CD14-positive monocyte (primary cell): ENCODE results near the gene PHB1. TPM values are rescaled to one million over a fixed set of nuclear protein-coding genes. Genes with fewer than 3 reads are reported as not detected.

Experiments
- DNase-seq, 3 donors: peaks; one replicate each; pipeline ENCODE4 v3.0.0-alpha.2; 2011 to 2022
- H2AFZ ChIP-seq: 2 replicates; pipeline ENCODE4 v1.6.0; 2012; ENCODE audit warnings: mild to moderate bottlenecking, low read depth, low read length, inconsistent platforms; ENCODE audit not compliant: insufficient read depth, poor library complexity, severe bottlenecking
- H3K27ac ChIP-seq, 2 donors: 1 replicate in 1 of 2; 2 replicates in 1 of 2; pipeline ENCODE4 v1.5.1; 2012 to 2013; ENCODE audit warnings: low read length in 2 of 2, control low read depth in 1 of 2, inconsistent platforms in 1 of 2, low read depth in 1 of 2, mild to moderate bottlenecking in 1 of 2
- H3K27me3 ChIP-seq, 2 donors: one replicate each; pipeline versions ENCODE4 v1.6.0 to v1.6.1; 2011 to 2013; ENCODE audit warnings: low read length in 2 of 2; ENCODE audit not compliant: control insufficient read depth in 2 of 2, insufficient read depth in 2 of 2
- H3K36me3 ChIP-seq, 2 donors: replicated peaks in 1 of 2; 1 replicate in 1 of 2; 2 replicates in 1 of 2; pipeline versions ENCODE4 v1.5.1 to v1.6.1; 2012 to 2013; ENCODE audit warnings: low read length in 2 of 2, control low read depth in 1 of 2, inconsistent platforms in 1 of 2, mild to moderate bottlenecking in 1 of 2; ENCODE audit not compliant: insufficient read depth in 2 of 2, control insufficient read depth in 1 of 2
- H3K4me1 ChIP-seq, 2 donors: 1 replicate in 1 of 2; 2 replicates in 1 of 2; pipeline versions ENCODE4 v1.5.1 to v1.6.1; 2012 to 2013; ENCODE audit warnings: low read length in 2 of 2, control low read depth in 1 of 2, inconsistent platforms in 1 of 2, mild to moderate bottlenecking in 1 of 2, moderate library complexity in 1 of 2; ENCODE audit not compliant: insufficient read depth in 2 of 2, control insufficient read depth in 1 of 2
- H3K4me2 ChIP-seq: replicated peaks from 2 replicates; pipeline ENCODE3; 2012; ENCODE audit warnings: low read length, moderate library complexity, mild to moderate bottlenecking; ENCODE audit not compliant: poor library complexity, severe bottlenecking; ENCODE audit errors: extremely low read depth
- H3K4me3 ChIP-seq, 3 experiments: fragments of 200-600 bp in 1 of 3; sonication (generic) in 1 of 3; replicated peaks in 1 of 3; 1 replicate in 2 of 3; 2 replicates in 1 of 3; pipeline ENCODE4 v1.5.1; 2011 to 2013; ENCODE audit warnings: low read length in 3 of 3, mild to moderate bottlenecking in 3 of 3, control low read depth in 2 of 3, low read depth in 2 of 3, inconsistent platforms in 1 of 3, moderate library complexity in 1 of 3
- H3K79me2 ChIP-seq: 2 replicates; pipeline ENCODE4 v1.6.0; 2012; ENCODE audit warnings: mild to moderate bottlenecking, control low read depth, inconsistent platforms, low read length, moderate library complexity; ENCODE audit not compliant: insufficient read depth
- H3K9ac ChIP-seq: 2 replicates; pipeline ENCODE4 v1.6.0; 2017; ENCODE audit warnings: low read length, mild to moderate bottlenecking; ENCODE audit not compliant: insufficient read depth, poor library complexity, severe bottlenecking
- H3K9me3 ChIP-seq, 2 donors: replicated peaks in 1 of 2; 1 replicate in 1 of 2; 2 replicates in 1 of 2; pipeline versions ENCODE4 v1.5.1 to v1.6.1; 2012 to 2013; ENCODE audit warnings: low read length in 2 of 2, control low read depth in 1 of 2; ENCODE audit not compliant: control insufficient read depth in 1 of 2, insufficient read depth in 1 of 2
- H4K20me1 ChIP-seq: 2 replicates; pipeline ENCODE4 v1.6.0; 2012; ENCODE audit warnings: mild to moderate bottlenecking, low read length, control low read depth, moderate library complexity; ENCODE audit not compliant: insufficient read depth
- H3K27ac Mint-ChIP-seq, 7 donors: one replicate each; pipeline ENCODE4 v1.8.0; 2020; ENCODE audit warnings: mild to moderate bottlenecking in 7 of 7, mixed read lengths in 7 of 7, moderate library complexity in 6 of 7, inconsistent platforms in 2 of 7
- H3K27me3 Mint-ChIP-seq, 3 donors: one replicate each; pipeline ENCODE4 v1.8.0; 2021 to 2022; ENCODE audit warnings: low read depth in 3 of 3, mild to moderate bottlenecking in 3 of 3, mixed read lengths in 3 of 3, moderate library complexity in 3 of 3, inconsistent platforms in 1 of 3
- H3K36me3 Mint-ChIP-seq, 2 donors: one replicate each; pipeline ENCODE4 v1.8.0; 2020; ENCODE audit warnings: mixed read lengths in 2 of 2, inconsistent platforms in 1 of 2, mild to moderate bottlenecking in 1 of 2
- H3K4me1 Mint-ChIP-seq: one replicate; pipeline ENCODE4 v1.8.0; 2020; ENCODE audit warnings: mild to moderate bottlenecking, mixed read lengths
- H3K4me3 Mint-ChIP-seq, 2 donors: one replicate each; pipeline ENCODE4 v1.8.0; 2020; ENCODE audit warnings: mild to moderate bottlenecking in 2 of 2, mixed read lengths in 2 of 2, moderate library complexity in 1 of 2
- H3K9me3 Mint-ChIP-seq, 7 donors: one replicate each; pipeline ENCODE4 v1.8.0; 2020 to 2022; ENCODE audit warnings: mixed read lengths in 7 of 7, mild to moderate bottlenecking in 6 of 7, moderate library complexity in 6 of 7, inconsistent platforms in 2 of 7
- CTCF ChIP-seq: fragments of 200-600 bp; IDR thresholded peaks from one replicate; pipeline ENCODE4 v1.8.0; 2022; ENCODE audit warnings: antibody characterized with exemption, mild to moderate bottlenecking
- WGBS: methylation state at CpG from one replicate; pipeline ENCODE4 v1.1.5; 2013; ENCODE audit warnings: missing lambda C conversion rate; ENCODE audit not compliant: insufficient coverage; 5-methylcytosine and 5-hydroxymethylcytosine counted together
- intact Hi-C, 2 donors: fragments of 100-400 bp; cut with micrococcal nuclease; formaldehyde crosslinking; loops; one replicate each; pipeline versions ENCODE4 v1.15.0 to v1.15.1; 2023
- polyA plus RNA-seq, 3 donors: library from polyadenylated mRNA; depleted of rRNA in 1 of 3; unstranded in 2 of 3; stranded (reverse) in 1 of 3; fragments of 300-500 nt in 2 of 3; fragments of >200 nt in 1 of 3; fragmentation: Illumina TruSeq in 2 of 3; gene quantifications; 1 replicate in 2 of 3; 2 replicates in 1 of 3; pipeline ENCODE4 v1.2.3, GENCODE V29; 2012 to 2021

Gene PHB1
- polyA plus RNA-seq, 3 donors = 57.1 to 89.2 (median 83.9) TPM

- Mint-ChIP-seq H3K27ac (no peak overlapping the region), H3K27me3 (peaks cover 0 to 9% (median 1%) of the 10 kb centered on the region in 3 donors), H3K36me3 (peaks cover 2 to 6% of the 10 kb centered on the region in 2 donors), H3K4me3 (no peak overlapping the region), H3K9me3 (peaks cover 0 to 2% (median 0%) of the 10 kb centered on the region in 7 donors), H3K4me1 (peaks cover 32% of the 10 kb centered on the region)
- DNase-seq = no peak
- H3K27ac ChIP-seq = no peak overlapping the region
- no peak for TF ChIP-seq CTCF
- H3K36me3 ChIP-seq = no peaks in the 10 kb centered on the region
- peaks cover 20 to 25% of the 10 kb centered on the region in 2 donors for H3K4me1 ChIP-seq
- no peaks in the 10 kb centered on the region for H3K79me2 ChIP-seq
- no peaks in the 10 kb centered on the region for H4K20me1 ChIP-seq
- intact Hi-C loops = no loop called here
- H3K4me3 ChIP-seq = no peak overlapping the region
- H3K9ac ChIP-seq = no peak overlapping the region
- H2AFZ ChIP-seq = peak overlapping the region; percentile 6
- H3K27me3 ChIP-seq = no peaks in the 10 kb centered on the region
- H3K9me3 ChIP-seq = no peaks in the 10 kb centered on the region
- H3K4me2 ChIP-seq = no peak overlapping the region
- WGBS = 33% methylated on average over 1 of the region's 4 CpGs
Measured at GRCh38 chr17:49379926-49380325, 34.8 kb downstream of the PHB1 start.

GRCh38 chr17:49378311-49378710 lies 36.4 kb downstream of the PHB1 start:
- peaks cover 32% of the 10 kb centered on the region for H3K4me1 Mint-ChIP-seq
- intact Hi-C loops = no loop called here
- Histone ChIP-seq H4K20me1 (no peaks in the 10 kb centered on the region), H3K27me3 (no peaks in the 10 kb centered on the region), H3K4me3 (no peak overlapping the region), H3K4me1 (peaks cover 20 to 25% of the 10 kb centered on the region in 2 donors), H3K27ac (no peak overlapping the region), H3K9ac (no peak overlapping the region), H3K36me3 (no peaks in the 10 kb centered on the region), H3K4me2 (no peak overlapping the region), H3K79me2 (no peaks in the 10 kb centered on the region), H3K9me3 (no peaks in the 10 kb centered on the region), H2AFZ (no peak overlapping the region)
- peak overlapping the region in 1 of 7 donors; percentile 21 for H3K27ac Mint-ChIP-seq
- TF ChIP-seq CTCF = no peak
- H3K27me3 Mint-ChIP-seq = peaks cover 0 to 9% (median 1%) of the 10 kb centered on the region in 3 donors
- no peak overlapping the region for H3K4me3 Mint-ChIP-seq
- H3K36me3 Mint-ChIP-seq = peaks cover 4 to 7% of the 10 kb centered on the region in 2 donors
- DNase-seq = no peak
- 100% methylated on average over 1 of the region's 5 CpGs for WGBS
- peaks cover 0 to 2% (median 0%) of the 10 kb centered on the region in 7 donors for H3K9me3 Mint-ChIP-seq
